ENCODE measurements around the gene PLLP.
"Not testable (repeated sequence)": the region's sequence is repeated elsewhere in the genome, so short reads cannot be mapped to it uniquely, and the experiment has no call there.

PLLP gene

DNA sequence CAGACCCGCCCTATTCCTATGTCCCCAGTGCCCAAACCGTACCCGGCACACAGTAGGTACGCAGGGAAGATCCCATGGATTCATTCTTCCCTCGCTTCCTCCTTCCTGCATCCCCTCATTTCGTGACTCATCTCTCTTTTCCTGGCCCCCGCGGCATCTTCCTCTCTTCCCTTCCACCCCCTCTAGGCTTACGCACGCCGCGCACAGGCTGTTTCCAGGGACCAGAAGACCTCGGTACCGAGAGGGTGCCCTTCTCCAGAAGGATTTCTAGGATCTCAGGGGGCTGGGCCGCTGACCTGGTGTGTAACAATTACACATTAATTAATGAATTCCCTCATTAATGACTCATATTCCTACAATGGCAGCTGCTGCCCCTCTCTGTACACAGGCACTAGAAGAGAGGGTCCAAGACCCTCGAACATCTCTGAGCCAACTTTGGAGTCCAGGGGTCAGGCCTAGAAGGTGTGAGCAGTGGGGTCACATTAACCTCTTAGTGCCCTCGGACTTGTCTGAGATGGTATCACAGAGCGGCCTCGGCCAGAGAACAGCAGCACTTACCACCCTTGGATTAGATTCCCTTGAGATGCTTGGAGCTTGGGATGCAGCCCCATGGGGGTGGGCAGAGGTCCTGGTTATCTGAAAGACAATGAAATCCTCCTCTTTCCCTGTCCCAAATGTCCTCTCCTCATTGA, 16.8 kb upstream of the PLLP start:
- no peak for DNase-seq

DNA sequence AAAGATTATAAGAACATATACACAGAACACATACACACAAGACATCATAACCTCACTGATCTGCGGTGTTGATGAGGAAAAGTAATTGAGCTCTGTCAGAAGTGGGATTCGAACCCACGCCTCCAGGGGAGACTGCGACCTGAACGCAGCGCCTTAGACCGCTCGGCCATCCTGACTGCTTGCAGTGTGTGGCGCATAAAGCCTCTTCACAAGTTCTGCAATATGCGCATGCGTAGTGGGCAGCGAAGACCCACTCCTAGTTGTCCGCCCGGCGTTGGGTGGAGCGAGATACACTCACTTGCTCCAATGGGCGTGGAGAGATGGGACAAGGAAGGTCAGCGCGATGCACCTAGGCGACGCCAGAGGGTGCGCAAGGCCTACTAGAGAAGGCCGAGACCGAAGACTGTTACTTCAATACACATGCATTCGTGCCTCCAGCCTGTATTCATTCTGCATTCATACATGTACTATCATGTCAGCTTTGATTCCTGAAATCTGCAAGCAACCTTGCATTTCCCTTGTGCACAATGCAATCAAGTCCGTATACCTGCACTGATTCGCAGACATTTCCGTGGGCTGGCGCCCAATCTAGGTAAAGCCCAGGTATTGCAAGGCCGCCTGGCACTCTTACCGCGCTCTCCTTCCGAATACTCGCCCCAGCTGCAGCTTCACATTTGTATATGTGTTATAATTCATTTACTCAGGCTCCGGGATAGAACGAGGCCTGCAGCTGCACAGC, 16.1 kb upstream of the PLLP start:
- peak; percentile 98 for DNase-seq

DNA sequence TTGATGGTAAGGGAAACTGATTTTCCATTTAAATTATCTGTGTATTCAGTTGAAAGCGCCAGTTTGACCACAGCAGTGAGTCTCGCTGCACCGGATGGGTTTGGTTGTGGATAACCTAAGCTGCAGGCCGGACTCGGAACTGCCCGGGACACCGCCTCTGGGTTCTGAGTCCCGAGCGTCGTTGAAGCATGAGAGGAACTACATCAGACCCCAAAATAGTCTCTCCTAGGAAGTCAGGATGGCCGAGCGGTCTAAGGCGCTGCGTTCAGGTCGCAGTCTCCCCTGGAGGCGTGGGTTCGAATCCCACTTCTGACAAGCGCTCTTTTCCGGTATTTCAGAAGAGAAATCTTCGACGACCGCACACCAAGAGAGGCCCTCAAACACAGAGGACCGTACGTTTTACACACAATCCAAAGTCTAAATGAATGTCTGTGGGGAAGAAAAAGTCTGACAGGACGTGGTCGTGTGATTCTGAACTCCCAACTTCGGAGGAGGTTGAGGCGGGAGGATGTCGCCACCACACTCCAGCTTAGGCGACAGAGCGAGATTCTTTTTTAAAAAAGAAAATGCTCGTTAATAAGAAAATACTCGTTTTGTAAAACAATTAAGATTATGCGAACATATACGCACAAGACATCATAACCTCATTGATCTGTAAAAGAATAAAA, 15.4 kb upstream of the PLLP start:
- peak; percentile 73 for DNase-seq

DNA sequence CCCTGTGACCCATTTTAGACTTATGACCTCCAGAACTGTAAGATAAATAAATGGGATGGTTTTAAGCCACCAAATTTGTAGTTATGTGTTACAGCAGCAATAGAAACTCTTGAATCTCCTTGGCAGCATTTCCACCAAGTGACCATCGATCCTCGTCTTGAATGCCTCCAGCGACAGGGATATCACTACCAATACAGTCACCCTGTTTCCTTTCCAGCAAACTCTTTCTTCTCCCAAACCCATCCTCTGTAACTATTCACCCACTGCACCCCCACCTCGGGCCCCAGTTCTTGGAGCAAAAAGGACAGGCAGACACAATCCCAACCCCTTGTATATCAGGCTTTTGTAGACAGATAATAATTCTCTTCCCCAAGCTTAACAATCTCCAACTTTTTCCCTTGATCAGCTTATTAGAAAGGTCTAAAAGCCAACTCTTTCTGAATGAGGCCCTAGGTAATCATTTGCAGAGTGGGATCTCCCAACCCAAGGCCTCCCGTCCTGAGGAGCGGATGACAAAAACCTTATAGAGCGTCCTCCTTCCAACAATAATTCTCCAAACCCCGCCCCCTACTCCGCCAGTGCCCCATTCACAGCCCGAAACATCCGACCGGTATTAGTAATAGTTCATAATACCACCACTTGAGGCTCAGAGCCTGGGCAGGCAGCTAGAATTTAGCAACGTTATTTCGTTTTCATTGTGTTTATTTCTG, 14.7 kb upstream of the PLLP start:
- DNase-seq = peak; percentile 24

DNA sequence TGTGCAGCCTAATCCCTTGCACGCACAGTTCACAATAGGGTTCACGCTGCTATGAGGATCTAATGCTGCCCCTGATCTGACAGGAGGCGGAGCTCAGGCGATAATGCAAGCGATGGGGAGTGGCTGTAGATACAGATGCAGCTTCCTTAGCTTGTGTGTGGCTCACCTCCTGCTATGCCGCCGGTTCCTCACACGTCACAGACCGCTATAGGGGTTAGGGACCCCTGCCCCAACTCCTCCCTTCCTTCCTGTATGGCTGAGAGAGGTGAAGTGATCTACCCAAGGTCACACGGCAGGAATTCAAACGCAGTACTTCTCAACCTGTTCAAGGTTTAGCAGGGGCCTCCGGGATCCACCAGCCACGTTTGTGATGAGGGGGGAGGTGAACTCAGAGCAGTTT, 13.4 kb upstream of the PLLP start:
- peak; percentile 36 for DNase-seq

- no peak for DNase-seq
Measured at GRCh38 chr16:57289391-57290257, 5.2 kb upstream of the PLLP start.

GRCh38 chr16:57285379-57285778, 907 bp upstream of the PLLP start:
- no peak for DNase-seq

- no peak for DNase-seq
Measured at GRCh38 chr16:57284952-57285363, 486 bp upstream of the PLLP start.

DNA sequence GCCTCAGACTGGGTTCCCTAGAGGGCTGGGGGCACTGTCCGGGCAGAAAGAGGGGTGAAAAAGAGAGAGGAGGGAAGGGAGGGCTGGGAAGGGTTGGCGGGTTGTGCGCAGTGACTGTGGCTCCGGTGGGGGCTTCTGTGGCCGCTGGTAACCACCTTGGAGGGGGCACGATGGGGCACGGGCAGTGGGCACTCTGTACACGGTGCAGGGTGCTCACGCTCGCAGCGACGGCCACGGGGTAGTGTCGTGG, 588 bp downstream of the PLLP start:
- DNase-seq = no peak

DNA sequence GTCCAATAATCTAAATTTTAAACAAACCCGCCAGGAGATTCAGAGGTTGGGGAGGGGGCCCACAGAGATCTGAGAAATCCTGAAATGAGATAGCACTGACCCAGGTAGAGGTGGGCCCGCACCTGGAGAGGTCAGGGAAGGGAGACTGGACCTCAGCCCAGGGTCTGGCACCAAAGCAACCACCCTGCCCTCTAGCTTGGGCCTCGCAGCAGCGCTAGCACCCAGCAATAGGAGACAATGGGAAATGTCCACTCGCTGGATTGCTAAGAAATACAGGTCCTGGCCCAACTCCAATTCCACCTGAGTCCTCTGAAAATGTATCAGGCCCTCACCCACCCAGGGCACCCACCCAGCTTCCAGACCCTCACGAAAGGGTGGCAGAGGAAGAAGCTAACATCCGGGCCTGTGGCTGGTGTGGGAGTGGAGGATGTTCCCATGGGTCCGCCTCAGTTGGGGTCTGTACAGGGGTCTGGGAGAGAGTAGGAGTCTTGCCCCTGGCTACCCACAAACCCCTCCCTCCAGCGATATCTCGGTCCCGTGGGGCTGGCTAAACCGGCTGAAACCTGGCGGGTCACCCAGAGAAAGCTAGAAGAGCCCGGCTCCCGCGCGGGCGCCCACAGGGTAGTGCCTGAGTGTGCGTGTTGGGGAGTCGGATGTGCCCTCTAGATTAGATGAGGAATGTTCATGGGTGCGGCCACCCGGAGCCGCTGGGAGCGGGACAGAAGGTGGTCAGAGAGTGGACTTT, 1.1 kb downstream of the PLLP start:
- DNase-seq = no peak

DNA sequence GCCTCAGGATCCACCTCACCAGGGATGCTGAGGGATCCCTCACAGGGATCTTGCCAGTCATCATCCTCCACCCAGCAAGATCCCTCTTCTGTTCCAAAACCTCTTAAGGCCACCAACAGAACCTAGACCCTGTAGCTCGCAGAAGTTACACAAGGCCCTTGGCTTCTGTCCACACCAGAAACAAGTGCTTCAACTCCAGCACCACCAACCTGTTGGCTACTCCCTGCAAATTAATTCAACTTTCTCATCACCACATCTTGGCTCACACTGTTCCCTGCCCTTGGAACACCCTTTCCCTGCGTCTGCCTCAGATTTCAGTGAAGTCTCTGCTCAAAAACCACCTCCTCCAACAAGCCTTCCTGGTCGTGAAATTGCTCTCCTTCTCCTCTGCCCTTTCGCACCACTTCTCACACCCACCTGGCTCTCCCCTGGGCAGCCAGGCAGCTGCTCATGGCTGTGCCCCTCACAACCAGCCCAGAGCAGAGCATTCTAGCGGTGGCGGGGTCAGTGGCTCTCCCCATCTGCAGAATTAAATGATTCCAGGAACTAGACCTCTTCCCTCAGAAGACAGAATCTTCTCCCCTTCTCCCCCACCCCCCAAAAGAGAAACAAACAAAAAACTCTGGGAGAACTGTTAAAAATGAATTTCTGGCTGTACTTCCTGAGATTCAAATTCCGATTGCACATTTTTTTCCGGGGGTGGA, 1.8 kb downstream of the PLLP start:
- DNase-seq = no peak

GRCh38 chr16:57281791-57282190, 2.7 kb downstream of the PLLP start:
- no peak for DNase-seq

DNA sequence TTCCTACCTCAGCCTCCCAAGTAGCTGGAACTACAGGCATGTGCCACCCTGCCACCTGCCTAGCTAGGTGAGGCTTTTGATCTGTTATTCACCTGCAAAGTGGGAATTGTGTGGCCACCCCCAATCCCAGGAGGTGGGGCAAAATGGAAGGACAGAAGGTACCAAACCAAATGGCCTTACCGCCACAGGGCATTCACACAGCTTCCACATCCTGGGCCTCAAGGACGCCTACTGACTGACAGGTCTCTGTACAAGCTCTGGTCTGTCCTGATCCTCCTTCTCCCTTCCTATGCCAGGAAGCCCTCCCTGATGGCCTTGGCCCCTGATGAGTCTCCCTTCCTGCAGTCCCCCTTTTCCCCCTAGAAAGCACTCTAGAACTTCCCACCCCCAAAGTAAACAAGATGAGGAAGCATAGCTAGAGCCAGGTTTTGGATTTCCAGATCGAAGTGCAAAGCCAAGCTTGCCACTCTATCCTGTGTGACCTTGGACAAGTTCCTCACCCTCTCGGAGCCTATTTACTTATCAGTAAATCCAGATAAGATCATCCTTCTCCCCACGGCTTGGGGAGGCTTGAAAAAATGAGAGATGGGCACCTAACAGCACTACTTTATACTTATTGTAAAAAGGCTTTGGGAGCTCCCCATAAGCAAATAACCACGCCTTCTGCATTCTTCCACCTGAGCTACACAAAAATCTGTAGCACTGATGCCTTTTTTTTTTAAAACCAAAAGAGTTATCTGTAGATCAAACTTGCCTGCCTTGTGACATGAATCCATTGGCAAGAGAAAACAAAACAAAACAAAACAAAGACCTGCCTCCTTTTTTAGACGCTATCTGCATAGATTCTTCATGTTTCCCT, 4.5 kb downstream of the PLLP start:
- no peak for DNase-seq

GRCh38 chr16:57278494-57278893, 6.0 kb downstream of the PLLP start:
- no peak for DNase-seq

GRCh38 chr16:57277586-57277985, 6.9 kb downstream of the PLLP start:
- peak; percentile 55 for DNase-seq

GRCh38 chr16:57276596-57276995, 7.9 kb downstream of the PLLP start:
- DNase-seq = no peak

DNA sequence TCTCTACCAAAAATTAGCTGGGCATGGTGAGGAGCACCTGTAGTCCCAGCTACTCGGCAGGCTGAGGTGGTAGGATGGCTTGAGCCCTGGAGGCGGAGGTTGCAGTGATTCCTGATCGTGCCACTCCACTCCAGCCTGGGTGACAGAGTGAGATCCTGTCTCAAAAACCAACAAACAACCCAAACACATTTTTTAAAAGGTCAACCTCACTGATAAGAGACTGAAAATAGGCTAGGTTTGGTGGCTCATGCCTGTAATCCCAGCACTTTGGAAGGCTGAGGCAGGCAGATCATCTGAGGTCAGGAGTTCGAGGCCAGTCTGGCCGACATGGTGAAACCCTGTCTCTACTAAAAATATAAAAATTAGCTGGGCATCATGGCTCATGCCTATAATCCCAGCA, 8.5 kb downstream of the PLLP start:
- not testable (repeated sequence) for DNase-seq

GRCh38 chr16:57273826-57274225, 10.6 kb downstream of the PLLP start:
- DNase-seq = no peak

GRCh38 chr16:57273359-57273758, 11.1 kb downstream of the PLLP start:
- no peak for DNase-seq

DNA sequence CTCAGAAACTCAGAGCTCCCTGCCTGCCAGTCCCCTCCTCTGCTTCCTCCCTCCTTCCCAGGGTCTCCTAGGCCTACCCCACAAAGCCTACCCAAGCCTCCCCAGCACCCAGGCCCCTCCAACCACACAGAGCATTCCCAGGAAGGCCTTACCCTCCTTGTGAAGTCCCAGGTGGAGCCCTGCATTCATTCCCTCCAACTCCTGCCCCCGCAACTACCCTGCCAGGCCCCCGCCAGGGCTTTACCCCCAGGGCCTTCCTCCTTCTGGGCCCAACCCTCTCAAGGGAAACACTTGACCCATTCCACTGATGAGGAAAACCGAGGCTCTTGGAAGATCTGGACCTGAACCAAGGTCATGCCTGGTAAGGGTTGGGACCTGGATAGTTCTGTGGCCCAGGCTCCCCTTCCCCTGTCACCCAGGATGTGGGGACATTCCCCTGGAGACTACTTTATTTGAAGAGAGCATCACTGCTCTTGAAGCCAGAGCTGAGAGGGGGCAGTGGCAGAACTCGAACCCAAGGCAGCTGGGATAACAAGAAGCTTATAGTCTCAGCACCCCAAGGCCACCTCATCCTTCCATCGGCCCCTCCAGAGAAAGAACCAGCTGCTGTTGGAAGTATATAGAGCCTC, 12.5 kb downstream of the PLLP start:
- DNase-seq = no peak

All from T-helper 9 cell (primary cell).